ENCODE results near the gene IL1RAPL1. TPM values are rescaled to one million over a fixed set of nuclear protein-coding genes. Genes with fewer than 3 reads are reported as not detected.
"Not testable (repeated sequence)": the region's sequence is repeated elsewhere in the genome, so short reads cannot be mapped to it uniquely, and the experiment has no call there.

Gene IL1RAPL1
- total RNA-seq, 2 donors from 2014 or later: 1.2 to 3.0 TPM

- TF ChIP-seq CTCF (IDR thresholded peaks at IDR 0.05): no peak
- no peaks in the 10 kb centered on the region for H3K4me1 ChIP-seq
Measured at GRCh38 chrX:29113221-29113620, 526.0 kb downstream of the IL1RAPL1 start.

GRCh38 chrX:29122817-29123216 lies 535.6 kb downstream of the IL1RAPL1 start:
- H3K9me3 ChIP-seq: peaks cover 0 to 13% of the 10 kb centered on the region in 2 donors
- not testable (repeated sequence) for DNase-seq (ENCODE audit: low spot score); H3K4me1 ChIP-seq; H3K27ac ChIP-seq; H3K27me3 ChIP-seq; H3K4me3 ChIP-seq; H3K36me3 ChIP-seq

More at GRCh38 chrX:29113221-29113620, 526.0 kb downstream of the IL1RAPL1 start:
- Histone ChIP-seq H3K9me3 (no peaks in the 10 kb centered on the region), H3K4me3 (no peak overlapping the region), H3K27ac (no peak overlapping the region), H3K36me3 (no peaks in the 10 kb centered on the region), H3K27me3 (no peaks in the 10 kb centered on the region)
- no peak for DNase-seq (ENCODE audit: low spot score)

GRCh38 chrX:29130905-29131304 lies 543.7 kb downstream of the IL1RAPL1 start:
- no peak for TF ChIP-seq CTCF (IDR thresholded peaks at IDR 0.05)
- Histone ChIP-seq H3K4me1 (no peaks in the 10 kb centered on the region), H3K27me3 (no peaks in the 10 kb centered on the region), H3K4me3 (no peak overlapping the region), H3K36me3 (no peaks in the 10 kb centered on the region), H3K27ac (no peak overlapping the region), H3K9me3 (no peaks in the 10 kb centered on the region)
- DNase-seq (ENCODE audit: low spot score): no peak

GRCh38 chrX:29136904-29137303 lies 549.7 kb downstream of the IL1RAPL1 start:
- TF ChIP-seq CTCF (IDR thresholded peaks at IDR 0.05): no peak

GRCh38 chrX:29138003-29138402 lies 550.8 kb downstream of the IL1RAPL1 start:
- Histone ChIP-seq H3K9me3 (no peaks in the 10 kb centered on the region), H3K27ac (no peak overlapping the region), H3K4me3 (no peak overlapping the region), H3K36me3 (no peaks in the 10 kb centered on the region), H3K27me3 (no peaks in the 10 kb centered on the region), H3K4me1 (no peaks in the 10 kb centered on the region)
- no peak for DNase-seq (ENCODE audit: low spot score)
- no peak for TF ChIP-seq CTCF (IDR thresholded peaks at IDR 0.05)

More at GRCh38 chrX:29136904-29137303, 549.7 kb downstream of the IL1RAPL1 start:
- no peaks in the 10 kb centered on the region for H3K27me3 ChIP-seq
- no peaks in the 10 kb centered on the region for H3K36me3 ChIP-seq
- no peaks in the 10 kb centered on the region for H3K4me1 ChIP-seq
- no peaks in the 10 kb centered on the region for H3K9me3 ChIP-seq
- H3K27ac ChIP-seq: no peak overlapping the region
- no peak overlapping the region for H3K4me3 ChIP-seq
- no peak for DNase-seq (ENCODE audit: low spot score)

GRCh38 chrX:29143356-29143755 lies 556.1 kb downstream of the IL1RAPL1 start:
- Histone ChIP-seq H3K9me3 (no peaks in the 10 kb centered on the region), H3K27me3 (no peaks in the 10 kb centered on the region), H3K4me3 (no peak overlapping the region), H3K27ac (no peak overlapping the region), H3K4me1 (no peaks in the 10 kb centered on the region), H3K36me3 (no peaks in the 10 kb centered on the region)
- TF ChIP-seq CTCF (IDR thresholded peaks at IDR 0.05): no peak
- no peak for DNase-seq (ENCODE audit: low spot score)
